ENCODE results near the gene MCC. TPM values are rescaled to one million over a fixed set of nuclear protein-coding genes. Genes with fewer than 3 reads are reported as not detected.
A peak's percentile ranks its signal among the peaks of the same experiment; 100 is the strongest.

The MCC gene
- total RNA-seq, 1 donor from 2014 or later, result 46.1 TPM

DNA sequence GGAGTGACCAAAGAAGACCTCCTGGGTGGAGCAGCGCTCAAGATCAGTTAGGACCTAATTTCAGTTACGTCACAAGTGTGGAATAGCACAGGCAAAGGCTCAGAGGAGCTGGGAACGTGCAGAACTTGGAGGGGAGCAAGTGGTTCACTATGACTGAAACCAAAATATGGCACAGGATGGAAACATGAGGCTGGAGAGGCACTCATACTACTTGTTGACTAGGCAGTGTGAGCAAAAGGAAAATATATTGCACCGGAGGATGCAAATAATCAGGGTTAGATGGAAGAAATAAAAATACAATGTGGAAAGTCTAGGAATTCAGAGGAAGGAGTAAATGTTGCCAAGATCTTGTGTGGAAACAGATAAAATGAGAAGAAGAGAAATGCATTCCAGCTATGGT is 363.3 kb downstream of the MCC start:
- TF ChIP-seq, protein P1, sequence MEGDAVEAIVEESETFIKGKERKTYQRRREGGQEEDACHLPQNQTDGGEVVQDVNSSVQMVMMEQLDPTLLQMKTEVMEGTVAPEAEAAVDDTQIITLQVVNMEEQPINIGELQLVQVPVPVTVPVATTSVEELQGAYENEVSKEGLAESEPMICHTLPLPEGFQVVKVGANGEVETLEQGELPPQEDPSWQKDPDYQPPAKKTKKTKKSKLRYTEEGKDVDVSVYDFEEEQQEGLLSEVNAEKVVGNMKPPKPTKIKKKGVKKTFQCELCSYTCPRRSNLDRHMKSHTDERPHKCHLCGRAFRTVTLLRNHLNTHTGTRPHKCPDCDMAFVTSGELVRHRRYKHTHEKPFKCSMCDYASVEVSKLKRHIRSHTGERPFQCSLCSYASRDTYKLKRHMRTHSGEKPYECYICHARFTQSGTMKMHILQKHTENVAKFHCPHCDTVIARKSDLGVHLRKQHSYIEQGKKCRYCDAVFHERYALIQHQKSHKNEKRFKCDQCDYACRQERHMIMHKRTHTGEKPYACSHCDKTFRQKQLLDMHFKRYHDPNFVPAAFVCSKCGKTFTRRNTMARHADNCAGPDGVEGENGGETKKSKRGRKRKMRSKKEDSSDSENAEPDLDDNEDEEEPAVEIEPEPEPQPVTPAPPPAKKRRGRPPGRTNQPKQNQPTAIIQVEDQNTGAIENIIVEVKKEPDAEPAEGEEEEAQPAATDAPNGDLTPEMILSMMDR (IDR thresholded peaks at IDR 0.05; ENCODE audit: partially characterized antibody, unreplicated experiment), result no peak
- no peak for DNase-seq
- H3K27ac Mint-ChIP-seq (ENCODE audit: unreplicated experiment), result no peak overlapping the region
- peaks cover 23% of the 10 kb centered on the region for H3K9me3 Mint-ChIP-seq (ENCODE audit: unreplicated experiment)
- H3K4me1 Mint-ChIP-seq (ENCODE audit: low read depth, unreplicated experiment), result peaks cover 44% of the 10 kb centered on the region
- peaks cover 25% of the 10 kb centered on the region for H3K36me3 Mint-ChIP-seq (ENCODE audit: unreplicated experiment)
- H3K27me3 Mint-ChIP-seq (ENCODE audit: unreplicated experiment), result peaks cover 15% of the 10 kb centered on the region
- no peak overlapping the region for H3K4me3 Mint-ChIP-seq (ENCODE audit: unreplicated experiment)

DNA sequence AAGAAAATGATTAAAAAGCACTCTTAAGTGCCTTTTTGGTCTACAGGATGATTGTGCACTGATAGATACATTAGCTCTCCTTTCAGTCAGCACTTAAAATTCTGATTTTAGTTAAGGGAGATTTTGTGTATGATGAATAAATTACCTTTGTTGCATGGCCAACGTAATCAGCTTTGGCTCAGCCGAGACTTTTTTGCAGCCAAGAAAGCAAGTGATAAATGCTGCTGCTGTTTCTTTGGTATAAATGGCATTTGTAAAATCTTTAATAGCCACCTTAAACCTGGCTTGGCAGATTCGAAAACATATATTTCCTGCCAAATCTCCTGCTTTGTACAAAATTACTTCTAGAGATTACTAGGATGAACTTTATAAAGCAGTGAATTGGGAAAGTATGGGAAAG is 364.0 kb downstream of the MCC start:
- H3K4me3 Mint-ChIP-seq (ENCODE audit: unreplicated experiment), result no peak overlapping the region
- TF ChIP-seq, protein P1 (IDR thresholded peaks at IDR 0.05; ENCODE audit: partially characterized antibody, unreplicated experiment), result no peak
- H3K4me1 Mint-ChIP-seq (ENCODE audit: low read depth, unreplicated experiment), result peaks cover 47% of the 10 kb centered on the region
- H3K9me3 Mint-ChIP-seq (ENCODE audit: unreplicated experiment), result peaks cover 19% of the 10 kb centered on the region
- DNase-seq, result no peak
- H3K36me3 Mint-ChIP-seq (ENCODE audit: unreplicated experiment), result peaks cover 19% of the 10 kb centered on the region
- H3K27ac Mint-ChIP-seq (ENCODE audit: unreplicated experiment), result no peak overlapping the region
- H3K27me3 Mint-ChIP-seq (ENCODE audit: unreplicated experiment), result peaks cover 12% of the 10 kb centered on the region

DNA sequence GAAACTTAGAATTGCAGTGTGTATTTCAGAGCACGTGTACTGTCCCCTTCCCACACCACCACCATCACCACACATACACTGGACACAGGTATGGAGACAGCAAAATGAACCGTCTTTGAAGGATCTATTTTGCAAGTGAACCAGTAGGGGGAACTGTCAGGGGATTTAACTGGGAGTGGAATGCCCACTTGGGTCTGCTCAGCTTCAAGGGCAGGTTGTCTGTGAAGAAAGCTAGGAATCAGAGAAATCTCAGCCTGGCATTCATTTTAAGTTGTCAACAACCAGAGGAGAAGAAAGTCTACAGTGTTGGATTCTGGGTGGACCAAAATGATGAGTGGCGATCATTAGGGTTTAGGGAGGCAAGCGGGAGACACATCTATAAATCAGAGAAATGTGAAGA is 364.6 kb downstream of the MCC start:
- H3K4me3 Mint-ChIP-seq (ENCODE audit: unreplicated experiment), result no peak overlapping the region
- H3K4me1 Mint-ChIP-seq (ENCODE audit: low read depth, unreplicated experiment), result peaks cover 46% of the 10 kb centered on the region
- DNase-seq, result no peak
- TF ChIP-seq, protein P1 (IDR thresholded peaks at IDR 0.05; ENCODE audit: partially characterized antibody, unreplicated experiment), result peak; percentile 41
- H3K27me3 Mint-ChIP-seq (ENCODE audit: unreplicated experiment), result peaks cover 9% of the 10 kb centered on the region
- peaks cover 12% of the 10 kb centered on the region for H3K36me3 Mint-ChIP-seq (ENCODE audit: unreplicated experiment)
- H3K27ac Mint-ChIP-seq (ENCODE audit: unreplicated experiment), result peak overlapping the region; percentile 31
- peaks cover 16% of the 10 kb centered on the region for H3K9me3 Mint-ChIP-seq (ENCODE audit: unreplicated experiment)

- H3K4me1 Mint-ChIP-seq (ENCODE audit: low read depth, unreplicated experiment), result peaks cover 46% of the 10 kb centered on the region
- H3K27ac Mint-ChIP-seq (ENCODE audit: unreplicated experiment), result no peak overlapping the region
- no peak overlapping the region for H3K4me3 Mint-ChIP-seq (ENCODE audit: unreplicated experiment)
- H3K27me3 Mint-ChIP-seq (ENCODE audit: unreplicated experiment), result peaks cover 6% of the 10 kb centered on the region
- peaks cover 3% of the 10 kb centered on the region for H3K9me3 Mint-ChIP-seq (ENCODE audit: unreplicated experiment)
- DNase-seq, result no peak
- peaks cover 3% of the 10 kb centered on the region for H3K36me3 Mint-ChIP-seq (ENCODE audit: unreplicated experiment)
- TF ChIP-seq, protein P1 (IDR thresholded peaks at IDR 0.05; ENCODE audit: partially characterized antibody, unreplicated experiment), result no peak
These were observed 366.2 kb downstream of the MCC start for GRCh38 chr5:113122053-113122452.

DNA sequence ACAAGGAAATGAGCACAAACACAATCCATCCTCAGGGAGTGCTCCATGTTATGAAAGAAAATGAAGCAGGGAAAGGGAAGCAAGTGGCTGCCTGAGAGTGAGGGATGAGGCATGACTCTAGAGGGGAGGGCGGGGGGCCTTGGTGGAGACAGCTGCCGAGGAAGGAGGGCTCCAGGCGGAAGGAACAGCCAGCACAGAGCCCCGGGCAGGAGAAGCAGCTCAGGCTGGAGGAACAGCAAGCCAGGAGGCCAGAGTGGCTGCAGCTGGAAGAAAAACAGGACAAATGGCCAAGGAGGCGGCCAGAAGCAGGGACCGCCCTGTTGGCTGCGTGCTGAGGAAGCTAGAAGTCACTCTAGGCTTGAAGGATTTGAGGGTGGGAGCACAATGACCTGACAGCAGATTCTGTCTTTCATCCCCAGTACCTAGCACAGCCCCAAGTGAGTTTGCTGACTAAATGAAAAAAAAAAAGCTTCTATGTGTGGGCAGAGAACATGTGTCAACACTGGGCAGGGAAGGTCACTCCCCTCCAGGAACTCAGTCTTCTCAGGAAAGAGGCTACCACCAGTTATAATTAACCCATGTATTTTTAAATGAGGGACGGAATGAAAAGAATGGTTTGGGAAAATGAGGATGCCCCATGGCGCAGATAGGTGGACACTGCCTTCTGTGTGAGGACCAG is 368.9 kb downstream of the MCC start:
- no peak overlapping the region for H3K4me3 Mint-ChIP-seq (ENCODE audit: unreplicated experiment)
- no peaks in the 10 kb centered on the region for H3K36me3 Mint-ChIP-seq (ENCODE audit: unreplicated experiment)
- peak; percentile 45 for DNase-seq
- TF ChIP-seq, protein P1 (IDR thresholded peaks at IDR 0.05; ENCODE audit: partially characterized antibody, unreplicated experiment), result no peak
- H3K9me3 Mint-ChIP-seq (ENCODE audit: unreplicated experiment), result no peaks in the 10 kb centered on the region
- H3K27ac Mint-ChIP-seq (ENCODE audit: unreplicated experiment), result peak overlapping the region; percentile 59
- peaks cover 4% of the 10 kb centered on the region for H3K27me3 Mint-ChIP-seq (ENCODE audit: unreplicated experiment)
- H3K4me1 Mint-ChIP-seq (ENCODE audit: low read depth, unreplicated experiment), result peaks cover 36% of the 10 kb centered on the region
